HepG2 (cell line): ENCODE measurements around the gene MOV10L1. TPM values are rescaled to one million over a fixed set of nuclear protein-coding genes. Genes with fewer than 3 reads are reported as not detected.

ENCODE experiments used
- ATAC-seq: fragments of 200-7000 bp; cut with Tn5 transposase; 3 replicates; pipeline ENCODE4 v1.9.1; 2020; ENCODE audit warnings: mild to moderate bottlenecking, moderate library complexity
- BruUV-seq: library from RNA; stranded (reverse); fragments of 400-500 nt; replicated peaks from 2 replicates; lab custom pipeline; 2021; lab: Mats Ljungman, UMichigan
- CTCF ChIA-PET: fragments of 300-600 bp; formaldehyde crosslinking; extraction: SDS; loops from one replicate; lab custom pipeline; 2021; ENCODE audit warnings: low total read pairs, inconsistent platforms, low intra/inter-chr PET ratio; lab: Yijun Ruan, JAX
- POLR2A ChIA-PET: fragments of 350-600 bp; sonication (Branson Sonifier 250); formaldehyde crosslinking; loops from one replicate; lab custom pipeline; 2020; ENCODE audit warnings: antibody characterized with exemption, inconsistent platforms; lab: Yijun Ruan, JAX
- DNase-seq: peaks from one replicate; pipeline ENCODE4 v3.0.0-alpha.2; 2015; ENCODE audit warnings: low spot score
- FAIRE-seq: peaks from 3 replicates; lab custom pipeline; 2011; peaks lifted over from hg19 to GRCh38; lab: Jason Lieb, UNC
- H2AFZ ChIP-seq: one replicate; pipeline ENCODE4 v1.6.1; 2011; ENCODE audit warnings: low read length, inconsistent platforms
- H3K27ac ChIP-seq: fragments of 300-600 bp; 3 replicates; pipeline ENCODE4 v1.8.0; 2011; ENCODE audit warnings: mixed run types, mild to moderate bottlenecking, mixed read lengths, low read length, inconsistent platforms; ENCODE audit not compliant: insufficient read depth; ENCODE audit errors: extremely low read length
- H3K27me3 ChIP-seq, 2 experiments: fragments of 200-600 bp in 1 of 2; 2 replicates in 1 of 2; 3 replicates in 1 of 2; pipeline versions ENCODE4 v1.6.0 to v1.8.0; 2011; ENCODE audit warnings: low read length in 2 of 2, mild to moderate bottlenecking in 2 of 2, moderate library complexity in 2 of 2, inconsistent platforms in 1 of 2; ENCODE audit not compliant: insufficient read depth in 2 of 2, control insufficient read depth in 1 of 2
- H3K36me3 ChIP-seq, 2 experiments: fragments of 200-600 bp in 1 of 2; replicated peaks in 1 of 2; 2 replicates in 1 of 2; 3 replicates in 1 of 2; pipeline versions ENCODE4 v1.5.1 to v1.8.0; 2011; ENCODE audit warnings: low read length in 2 of 2, inconsistent platforms in 1 of 2; ENCODE audit not compliant: insufficient read depth in 2 of 2, control insufficient read depth in 1 of 2
- H3K4me1 ChIP-seq: 2 replicates; pipeline ENCODE4 v1.5.1; 2012; ENCODE audit warnings: low read length, inconsistent platforms; ENCODE audit not compliant: insufficient read depth
- H3K4me2 ChIP-seq: 2 replicates; pipeline ENCODE4 v1.6.0; 2011; ENCODE audit warnings: low read depth, low read length, inconsistent platforms
- H3K4me3 ChIP-seq, 3 experiments: fragments of 200-600 bp in 1 of 3; sonication (generic), shearing (Covaris generic) in 1 of 3; replicated peaks in 1 of 3; 2 replicates each; pipeline ENCODE4 v1.5.1; 2011 to 2016; ENCODE audit warnings: low read length in 3 of 3, inconsistent platforms in 2 of 3, low read depth in 2 of 3, mild to moderate bottlenecking in 2 of 3, control low read depth in 1 of 3, mixed read lengths in 1 of 3; ENCODE audit not compliant: insufficient read depth in 1 of 3
- H3K79me2 ChIP-seq: one replicate; pipeline ENCODE4 v1.6.1; 2011; ENCODE audit warnings: low read length, inconsistent platforms; ENCODE audit not compliant: insufficient read depth
- H3K9ac ChIP-seq: 2 replicates; pipeline ENCODE4 v1.6.0; 2011; ENCODE audit warnings: mild to moderate bottlenecking, low read depth, low read length, inconsistent platforms; ENCODE audit not compliant: insufficient read depth
- H3K9me3 ChIP-seq: 2 replicates; pipeline ENCODE4 v1.5.1; 2012; ENCODE audit warnings: mild to moderate bottlenecking, low read length
- H4K20me1 ChIP-seq: 2 replicates; pipeline ENCODE4 v1.6.0; 2011; ENCODE audit warnings: inconsistent platforms, mild to moderate bottlenecking, low read length, moderate library complexity; ENCODE audit not compliant: insufficient read depth
- ELK4 ChIP-seq: sonication (generic); formaldehyde crosslinking; IDR thresholded peaks from 2 replicates; pipeline ENCODE4 v1.9.0; 2021; ENCODE audit warnings: missing genetic modification reagents, borderline replicate concordance
- NCOR1 ChIP-seq: fragments of 200-600 bp; sonication (generic); IDR thresholded peaks from 2 replicates; pipeline ENCODE4 v1.7.0; 2017; ENCODE audit warnings: antibody characterized with exemption, low read length, borderline replicate concordance
- PAXIP1 ChIP-seq: sonication (generic); formaldehyde crosslinking; conservative IDR thresholded peaks from 2 replicates; pipeline ENCODE4 v1.4.0; 2020; ENCODE audit warnings: mild to moderate bottlenecking, missing genetic modification reagents, moderate library complexity
- PRPF4 ChIP-seq: fragments of 200-400 bp; formaldehyde crosslinking; IDR thresholded peaks from 2 replicates; pipeline ENCODE4 v1.6.1; 2016; ENCODE audit warnings: low read length, low read depth; ENCODE audit not compliant: poor library complexity, severe bottlenecking
- RARG ChIP-seq: sonication (generic); formaldehyde crosslinking; IDR thresholded peaks from 2 replicates; pipeline ENCODE4 v1.4.0; 2020; ENCODE audit warnings: low read depth, mild to moderate bottlenecking, missing genetic modification reagents
- U2AF1 ChIP-seq: fragments of 200-400 bp; formaldehyde crosslinking; optimal IDR thresholded peaks from 2 replicates; pipeline ENCODE3; 2017; ENCODE audit warnings: mild to moderate bottlenecking, low read depth, low read length
- ZBED4 ChIP-seq: sonication (generic); formaldehyde crosslinking; IDR thresholded peaks from 2 replicates; pipeline ENCODE4 v1.4.0; 2020; ENCODE audit warnings: missing genetic modification reagents, borderline replicate concordance
- ZBTB42 ChIP-seq: sonication (generic); formaldehyde crosslinking; IDR thresholded peaks from 2 replicates; pipeline ENCODE4 v1.5.0; 2020; ENCODE audit warnings: mild to moderate bottlenecking, missing genetic modification reagents
- ZEB1 ChIP-seq: IDR thresholded peaks from 2 replicates; pipeline ENCODE4 v1.6.1; 2012; ENCODE audit warnings: mild to moderate bottlenecking, low read depth, inconsistent platforms; ENCODE audit not compliant: insufficient replicate concordance
- ZNF616 ChIP-seq: sonication (generic); formaldehyde crosslinking; IDR thresholded peaks from 2 replicates; pipeline ENCODE4 v1.5.0; 2020; ENCODE audit warnings: low read depth, mild to moderate bottlenecking, missing genetic modification reagents
- ZNF816 ChIP-seq: sonication (generic); formaldehyde crosslinking; IDR thresholded peaks from 2 replicates; pipeline ENCODE4 v1.8.0; 2022; ENCODE audit warnings: missing genetic modification reagents, mild to moderate bottlenecking, borderline replicate concordance
- WGBS: methylation state at CpG from one replicate; pipeline ENCODE4 v1.1.6; 2017; ENCODE audit warnings: low lambda C conversion rate; 5-methylcytosine and 5-hydroxymethylcytosine counted together
- in situ Hi-C: cut with HindIII; loops from 2 replicates; pipeline ENCODE4 v1.10.0; 2017; ENCODE audit warnings: low pct_unique_long_range_greater_than_20kb; ENCODE audit not compliant: extremely low pct_ligation_motif_present
- intact Hi-C: fragments of 100-400 bp; cut with micrococcal nuclease; formaldehyde crosslinking; loops from one replicate; pipeline ENCODE4 v1.10.0; 2022; ENCODE audit not compliant: unreplicated experiment
- polyA plus RNA-seq, 8 experiments: library from polyadenylated mRNA; depleted of rRNA in 3 of 8; stranded (reverse) in 7 of 8; unstranded in 1 of 8; fragments of >200 nt; fragmentation: Illumina TruSeq in 4 of 8; extraction: Trizol in 4 of 8; gene quantifications; 2 replicates each; pipeline versions ENCODE4 v1.2.1 to v1.2.3, GENCODE V29; 2011 to 2016; ENCODE audit warnings: low read depth in 4 of 8, missing spikeins in 1 of 8, mixed read lengths in 1 of 8; ENCODE audit not compliant: insufficient read depth in 1 of 8
- total RNA-seq, 5 experiments: library from RNA; depleted of rRNA; stranded (reverse); fragments of >200 nt; fragmentation: Illumina TruSeq; extraction: Trizol; gene quantifications; 2 replicates each; pipeline ENCODE4 v1.2.3, GENCODE V29; 2016; ENCODE audit warnings: low read depth in 1 of 5
- TF ChIP-seq, protein P1 (sequence below): sonication (generic); formaldehyde crosslinking; IDR thresholded peaks from 2 replicates; pipeline ENCODE4 v1.4.0; 2020; ENCODE audit warnings: mild to moderate bottlenecking, missing genetic modification reagents
- TF ChIP-seq, protein P2 (sequence below): sonication (generic); formaldehyde crosslinking; IDR thresholded peaks from 2 replicates; pipeline ENCODE4 v1.5.0; 2020; ENCODE audit warnings: mild to moderate bottlenecking, missing genetic modification reagents, moderate library complexity

Gene MOV10L1
- total and polyA plus RNA-seq, 2 of the 13 experiments (the other 11 are each of a cell fraction or from before 2014, with no cell fraction given) = 0.11 to 0.12 TPM

DNA sequence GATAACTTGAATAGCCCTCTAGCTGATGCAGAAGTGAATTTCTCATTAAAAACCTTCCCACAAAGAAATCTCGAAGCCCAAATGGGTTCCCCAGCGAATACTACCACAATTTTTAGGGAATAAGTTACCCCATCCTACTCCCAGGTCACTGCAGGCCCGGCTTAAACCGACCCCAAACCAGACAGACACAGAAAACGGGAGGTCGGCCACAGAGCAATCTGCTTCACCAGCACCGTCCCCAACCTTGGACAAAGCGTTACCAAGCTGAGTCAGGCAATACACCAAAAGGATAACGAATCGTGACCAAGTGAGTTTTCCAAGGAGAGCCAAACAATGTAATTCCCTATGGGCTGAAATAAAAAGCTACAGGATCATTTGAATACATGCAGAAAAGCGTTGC lies 575 bp upstream of the MOV10L1 start:
- intact Hi-C loops = no loop called here
- FAIRE-seq = no peak
- no peaks in the 10 kb centered on the region for H3K9me3 ChIP-seq
- no peak overlapping the region for H3K9ac ChIP-seq
- H3K27ac ChIP-seq = no peak overlapping the region
- BruUV-seq = no TSS peak
- H3K36me3 ChIP-seq = no peaks in the 10 kb centered on the region
- H3K4me3 ChIP-seq = no peak overlapping the region
- H3K27me3 ChIP-seq = peaks cover 3 to 18% of the 10 kb centered on the region in 2 experiments; a peak in 4 of 5 replicates
- H2AFZ ChIP-seq = no peak overlapping the region
- ChIA-PET CTCF (no interaction called here), POLR2A (no interaction called here)
- 63% methylated on average over 11 of the region's 11 CpGs for WGBS
- in situ Hi-C loops = no loop called here
- DNase-seq = no peak
- no peaks in the 10 kb centered on the region for H3K79me2 ChIP-seq
- ATAC-seq = no peak
- H4K20me1 ChIP-seq = no peaks in the 10 kb centered on the region
- no peak overlapping the region for H3K4me2 ChIP-seq
- H3K4me1 ChIP-seq = no peaks in the 10 kb centered on the region
- TF ChIP-seq NCOR1 (no peak), ZEB1 (no peak), U2AF1 (no peak), ZBTB42 (CRISPR knock-in tag) (no peak), PRPF4 (no peak), ELK4 (CRISPR knock-in tag) (no peak), ZBED4 (no peak), ZNF616 (CRISPR knock-in tag) (no peak), ZNF816 (CRISPR knock-in tag) (no peak), PAXIP1 (CRISPR knock-in tag) (no peak), RARG (CRISPR knock-in tag) (no peak)
- TF ChIP-seq, protein P1, sequence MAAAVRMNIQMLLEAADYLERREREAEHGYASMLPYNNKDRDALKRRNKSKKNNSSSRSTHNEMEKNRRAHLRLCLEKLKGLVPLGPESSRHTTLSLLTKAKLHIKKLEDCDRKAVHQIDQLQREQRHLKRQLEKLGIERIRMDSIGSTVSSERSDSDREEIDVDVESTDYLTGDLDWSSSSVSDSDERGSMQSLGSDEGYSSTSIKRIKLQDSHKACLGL (CRISPR knock-in tag) = no peak
- TF ChIP-seq, protein P2, sequence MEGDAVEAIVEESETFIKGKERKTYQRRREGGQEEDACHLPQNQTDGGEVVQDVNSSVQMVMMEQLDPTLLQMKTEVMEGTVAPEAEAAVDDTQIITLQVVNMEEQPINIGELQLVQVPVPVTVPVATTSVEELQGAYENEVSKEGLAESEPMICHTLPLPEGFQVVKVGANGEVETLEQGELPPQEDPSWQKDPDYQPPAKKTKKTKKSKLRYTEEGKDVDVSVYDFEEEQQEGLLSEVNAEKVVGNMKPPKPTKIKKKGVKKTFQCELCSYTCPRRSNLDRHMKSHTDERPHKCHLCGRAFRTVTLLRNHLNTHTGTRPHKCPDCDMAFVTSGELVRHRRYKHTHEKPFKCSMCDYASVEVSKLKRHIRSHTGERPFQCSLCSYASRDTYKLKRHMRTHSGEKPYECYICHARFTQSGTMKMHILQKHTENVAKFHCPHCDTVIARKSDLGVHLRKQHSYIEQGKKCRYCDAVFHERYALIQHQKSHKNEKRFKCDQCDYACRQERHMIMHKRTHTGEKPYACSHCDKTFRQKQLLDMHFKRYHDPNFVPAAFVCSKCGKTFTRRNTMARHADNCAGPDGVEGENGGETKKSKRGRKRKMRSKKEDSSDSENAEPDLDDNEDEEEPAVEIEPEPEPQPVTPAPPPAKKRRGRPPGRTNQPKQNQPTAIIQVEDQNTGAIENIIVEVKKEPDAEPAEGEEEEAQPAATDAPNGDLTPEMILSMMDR (CRISPR knock-in tag) = no peak
